Measurements from ENCODE around the gene BSDC1.

DNA sequence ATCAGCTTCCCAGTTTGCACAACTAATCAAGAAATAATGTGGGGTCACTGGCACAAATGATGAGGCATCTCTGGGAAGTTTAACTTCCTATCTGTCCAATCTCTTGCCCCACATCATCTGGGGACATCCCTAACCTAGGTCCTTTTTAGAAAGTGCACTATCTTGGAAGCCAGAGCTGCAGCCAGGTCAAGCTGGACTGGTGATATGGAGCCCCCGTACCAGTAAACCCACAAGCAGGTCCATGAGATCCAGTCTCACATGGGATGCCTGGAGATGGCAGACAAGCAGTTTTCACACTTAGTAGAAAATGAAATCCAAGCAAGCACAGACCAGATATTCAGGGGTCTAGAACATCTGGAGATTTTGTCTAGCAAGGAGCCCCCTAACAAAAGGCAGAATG lies 27.5 kb upstream of the BSDC1 start:
- no peak for TF ChIP-seq CTCF (IDR thresholded peaks at IDR 0.05)
- no peak for TF ChIP-seq EP300 (IDR thresholded peaks at IDR 0.05)
- TF ChIP-seq POLR2A (IDR thresholded peaks at IDR 0.05) = no peak

All from ovary (tissue), 3 donors.